Measurements from ENCODE around the gene MTR. TPM values are rescaled to one million over a fixed set of nuclear protein-coding genes. Genes with fewer than 3 reads are reported as not detected.

The MTR gene
- 23.7 TPM for polyA plus RNA-seq (2012; ENCODE audit: missing spikeins)

- TF ChIP-seq POLR2A (IDR thresholded peaks at IDR 0.05; ENCODE audit: low read depth, low read length) (peak; percentile 92), TAF1 (IDR thresholded peaks at IDR 0.05; ENCODE audit: borderline replicate concordance, low read depth, low read length) (peak; percentile 83), POLR2AphosphoS5 (IDR thresholded peaks at IDR 0.05; ENCODE audit: low read depth, low read length) (peak; percentile 93)
- peak; percentile 96 for FAIRE-seq
- DNase-seq (ENCODE audit: insufficient read length): peak; percentile 92
Observed at GRCh38 chr1:236795035-236795756, at the start of gene MTR. Gene MTR (plus strand): TSS chr1:236795292. CDS start chr1:236795704, 412 bp downstream.

DNA sequence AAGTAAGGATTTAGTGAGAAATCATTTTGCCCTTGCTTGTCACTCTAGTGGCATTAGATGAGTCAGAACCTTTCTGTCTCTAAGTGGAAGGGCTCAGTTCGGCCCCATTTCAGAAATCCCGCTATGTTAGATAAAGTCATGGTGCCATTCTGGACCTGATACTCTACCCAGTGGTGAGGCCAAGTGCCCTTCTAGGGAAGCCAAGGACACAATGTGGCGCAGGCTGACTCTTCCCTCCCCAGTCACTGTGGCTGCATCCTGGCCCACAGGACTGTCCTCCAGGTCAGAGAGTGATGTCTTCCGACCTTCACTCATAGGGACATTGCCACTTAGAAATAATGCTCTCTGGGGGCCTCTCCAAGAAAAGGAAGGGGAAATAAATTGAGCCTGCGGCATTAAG, 48.3 kb upstream of the MTR start:
- DNase-seq (ENCODE audit: insufficient read length) (no peak), FAIRE-seq (no peak)
- TF ChIP-seq POLR2A (IDR thresholded peaks at IDR 0.05; ENCODE audit: low read depth, low read length) (no peak), TAF1 (IDR thresholded peaks at IDR 0.05; ENCODE audit: borderline replicate concordance, low read depth, low read length) (no peak), POLR2AphosphoS5 (IDR thresholded peaks at IDR 0.05; ENCODE audit: low read depth, low read length) (no peak)

DNA sequence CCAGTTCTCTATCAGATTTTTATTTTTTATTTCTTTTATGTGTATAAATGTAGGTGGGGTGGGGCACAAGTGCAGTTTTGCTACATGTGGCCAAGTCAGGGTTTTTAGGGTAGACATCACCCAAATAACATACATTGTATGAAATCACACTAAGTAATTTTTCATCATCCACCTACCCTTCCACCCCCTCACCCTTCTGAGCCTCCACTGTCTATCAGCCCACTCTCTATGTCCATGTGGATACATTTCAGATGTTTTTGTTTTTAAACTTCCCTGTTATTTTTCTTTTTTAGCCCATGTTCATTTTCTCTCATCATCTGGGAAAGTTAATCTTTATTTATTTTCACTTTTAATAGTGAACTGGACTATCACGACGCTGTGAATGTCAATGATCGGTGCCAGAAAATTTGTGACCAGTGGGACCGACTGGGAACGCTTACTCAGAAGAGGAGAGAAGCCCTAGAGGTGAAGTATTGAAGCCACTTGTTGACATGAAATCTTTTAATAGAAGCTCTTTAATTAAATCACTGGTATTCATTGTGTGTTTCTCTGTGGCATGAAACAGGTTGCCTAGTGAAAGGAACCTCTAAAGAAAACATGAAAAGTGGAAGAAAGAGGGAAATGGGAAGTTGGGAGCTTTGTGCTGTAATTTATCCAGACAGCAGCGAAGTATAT, 47.6 kb upstream of the MTR start:
- TF ChIP-seq POLR2AphosphoS5 (IDR thresholded peaks at IDR 0.05; ENCODE audit: low read depth, low read length) (no peak), TAF1 (IDR thresholded peaks at IDR 0.05; ENCODE audit: borderline replicate concordance, low read depth, low read length) (no peak), POLR2A (IDR thresholded peaks at IDR 0.05; ENCODE audit: low read depth, low read length) (no peak)
- FAIRE-seq (no peak), DNase-seq (ENCODE audit: insufficient read length) (no peak)

GRCh38 chr1:236748268-236748870, 46.7 kb upstream of the MTR start:
- FAIRE-seq (peak; percentile 17), DNase-seq (ENCODE audit: insufficient read length) (no peak)
- TF ChIP-seq TAF1 (IDR thresholded peaks at IDR 0.05; ENCODE audit: borderline replicate concordance, low read depth, low read length) (no peak), POLR2A (IDR thresholded peaks at IDR 0.05; ENCODE audit: low read depth, low read length) (no peak), POLR2AphosphoS5 (IDR thresholded peaks at IDR 0.05; ENCODE audit: low read depth, low read length) (no peak)

DNA sequence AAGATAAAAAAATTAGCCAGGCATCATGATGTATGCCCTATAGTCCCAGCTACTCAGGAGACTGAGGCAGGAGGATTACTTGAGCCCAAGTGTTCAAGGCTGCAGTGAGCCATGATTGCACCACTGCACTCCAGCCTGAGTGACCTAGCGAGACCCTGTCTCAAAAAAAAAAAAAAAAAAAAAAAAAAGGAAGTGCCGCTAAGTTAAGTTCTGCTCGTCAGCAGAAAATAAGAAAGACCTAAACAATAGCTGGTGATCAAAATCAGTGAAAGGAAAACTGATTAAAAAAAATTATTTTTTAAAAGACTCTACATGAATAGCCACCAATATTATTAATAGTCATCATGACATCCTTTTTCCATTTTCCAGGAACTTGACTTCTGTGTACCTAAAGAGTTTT, 44.2 kb upstream of the MTR start:
- DNase-seq (ENCODE audit: insufficient read length) (no peak), FAIRE-seq (no peak)
- TF ChIP-seq TAF1 (IDR thresholded peaks at IDR 0.05; ENCODE audit: borderline replicate concordance, low read depth, low read length) (no peak), POLR2A (IDR thresholded peaks at IDR 0.05; ENCODE audit: low read depth, low read length) (no peak), POLR2AphosphoS5 (IDR thresholded peaks at IDR 0.05; ENCODE audit: low read depth, low read length) (no peak)

GRCh38 chr1:236751385-236751784, 43.7 kb upstream of the MTR start:
- FAIRE-seq: no peak
- TF ChIP-seq POLR2A (IDR thresholded peaks at IDR 0.05; ENCODE audit: low read depth, low read length) (no peak), TAF1 (IDR thresholded peaks at IDR 0.05; ENCODE audit: borderline replicate concordance, low read depth, low read length) (no peak), POLR2AphosphoS5 (IDR thresholded peaks at IDR 0.05; ENCODE audit: low read depth, low read length) (no peak)
- no peak for DNase-seq (ENCODE audit: insufficient read length)

- TF ChIP-seq POLR2A (IDR thresholded peaks at IDR 0.05; ENCODE audit: low read depth, low read length): no peak
- no peak for TF ChIP-seq TAF1 (IDR thresholded peaks at IDR 0.05; ENCODE audit: borderline replicate concordance, low read depth, low read length)
- TF ChIP-seq POLR2AphosphoS5 (IDR thresholded peaks at IDR 0.05; ENCODE audit: low read depth, low read length): no peak
Observed at GRCh38 chr1:236751935-236752334, 43.2 kb upstream of the MTR start.

DNA sequence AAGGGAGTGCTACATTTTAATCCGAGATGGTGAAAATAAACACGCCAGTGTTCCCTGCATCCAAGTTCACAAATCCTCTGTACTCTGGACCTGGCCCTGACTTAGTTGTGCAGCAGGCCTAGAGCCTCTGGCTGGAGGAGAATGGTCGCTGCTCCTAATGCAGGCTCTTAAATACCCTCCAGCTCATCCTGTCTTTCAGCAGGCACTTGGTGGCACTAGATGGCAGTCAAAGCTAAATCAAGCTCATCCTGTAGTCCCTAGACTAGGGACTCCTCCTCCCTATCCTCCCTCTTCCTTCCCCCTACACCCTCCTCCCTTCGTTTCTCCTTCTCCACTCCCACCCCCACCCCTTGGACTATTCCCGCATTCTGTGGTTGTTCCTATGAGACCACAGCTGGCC, 41.6 kb upstream of the MTR start:
- TF ChIP-seq TAF1 (IDR thresholded peaks at IDR 0.05; ENCODE audit: borderline replicate concordance, low read depth, low read length) (no peak), POLR2A (IDR thresholded peaks at IDR 0.05; ENCODE audit: low read depth, low read length) (no peak), POLR2AphosphoS5 (IDR thresholded peaks at IDR 0.05; ENCODE audit: low read depth, low read length) (no peak)
- no peak for DNase-seq (ENCODE audit: insufficient read length)
- FAIRE-seq: no peak

More at GRCh38 chr1:236751935-236752334, 43.2 kb upstream of the MTR start:
- FAIRE-seq (no peak), DNase-seq (ENCODE audit: insufficient read length) (no peak)

DNA sequence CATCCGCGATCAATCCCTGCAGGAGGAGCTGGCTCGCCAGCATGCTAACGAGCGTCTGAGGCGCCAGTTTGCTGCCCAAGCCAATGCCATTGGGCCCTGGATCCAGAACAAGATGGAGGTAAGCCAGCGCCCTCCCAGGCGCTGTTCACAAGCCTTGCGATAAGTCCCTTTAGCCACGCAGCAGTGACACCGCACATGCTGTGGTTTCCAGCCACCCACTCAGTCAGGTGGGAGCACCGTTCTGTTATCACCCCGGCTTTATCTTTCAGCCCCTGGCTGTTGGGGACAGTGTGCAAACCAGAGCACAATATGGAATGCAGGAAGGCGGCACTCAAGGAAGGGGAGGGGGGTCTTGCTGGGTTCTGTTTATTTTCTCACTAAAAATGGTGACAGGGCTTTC, 41.1 kb upstream of the MTR start:
- no peak for TF ChIP-seq TAF1 (IDR thresholded peaks at IDR 0.05; ENCODE audit: borderline replicate concordance, low read depth, low read length)
- no peak for TF ChIP-seq POLR2A (IDR thresholded peaks at IDR 0.05; ENCODE audit: low read depth, low read length)
- no peak for TF ChIP-seq POLR2AphosphoS5 (IDR thresholded peaks at IDR 0.05; ENCODE audit: low read depth, low read length)
- DNase-seq (ENCODE audit: insufficient read length) (no peak), FAIRE-seq (no peak)

- TF ChIP-seq TAF1 (IDR thresholded peaks at IDR 0.05; ENCODE audit: borderline replicate concordance, low read depth, low read length): no peak
- TF ChIP-seq POLR2A (IDR thresholded peaks at IDR 0.05; ENCODE audit: low read depth, low read length): no peak
- TF ChIP-seq POLR2AphosphoS5 (IDR thresholded peaks at IDR 0.05; ENCODE audit: low read depth, low read length): no peak
- FAIRE-seq (no peak), DNase-seq (ENCODE audit: insufficient read length) (no peak)
Observed at GRCh38 chr1:236754525-236755210, 40.4 kb upstream of the MTR start.

- FAIRE-seq: no peak
Observed at GRCh38 chr1:236757640-236758039, 37.5 kb upstream of the MTR start.

More at GRCh38 chr1:236757640-236758039, 37.5 kb upstream of the MTR start:
- no peak for DNase-seq (ENCODE audit: insufficient read length)
- TF ChIP-seq POLR2AphosphoS5 (IDR thresholded peaks at IDR 0.05; ENCODE audit: low read depth, low read length) (no peak), TAF1 (IDR thresholded peaks at IDR 0.05; ENCODE audit: borderline replicate concordance, low read depth, low read length) (no peak), POLR2A (IDR thresholded peaks at IDR 0.05; ENCODE audit: low read depth, low read length) (no peak)

Data from GM12892 (cell line).